Hepatocyte (in vitro differentiated cells): ENCODE results near the gene IFT43. TPM values are rescaled to one million over a fixed set of nuclear protein-coding genes. Genes with fewer than 3 reads are reported as not detected.

Source experiments
- DNase-seq: peaks from one replicate; pipeline ENCODE4 v3.0.0-alpha.2; 2016; ENCODE audit warnings: low spot score
- H2AFZ ChIP-seq: fragments of 200-600 bp; sonication (generic); 2 replicates; pipeline ENCODE4 v1.6.0; 2016; ENCODE audit warnings: antibody characterized with exemption, mild to moderate bottlenecking
- H3K27ac ChIP-seq: fragments of 200-600 bp; sonication (generic); 2 replicates; pipeline ENCODE4 v1.5.1; 2016; ENCODE audit warnings: mild to moderate bottlenecking
- H3K27me3 ChIP-seq: fragments of 200-600 bp; sonication (generic); 2 replicates; pipeline ENCODE4 v1.6.1; 2016
- H3K36me3 ChIP-seq: fragments of 200-600 bp; sonication (generic); replicated peaks from 2 replicates; pipeline ENCODE4 v1.5.1; 2016; ENCODE audit warnings: low read depth; ENCODE audit not compliant: insufficient read depth
- H3K4me1 ChIP-seq: fragments of 200-600 bp; sonication (generic); 2 replicates; pipeline ENCODE4 v1.5.1; 2016; ENCODE audit warnings: mild to moderate bottlenecking, moderate library complexity; ENCODE audit not compliant: insufficient read depth
- H3K4me2 ChIP-seq: fragments of 200-600 bp; sonication (generic); 2 replicates; pipeline ENCODE4 v1.6.0; 2016
- H3K4me3 ChIP-seq: fragments of 200-600 bp; sonication (generic); 2 replicates; pipeline ENCODE4 v1.5.1; 2016; ENCODE audit warnings: mild to moderate bottlenecking
- H3K79me2 ChIP-seq: fragments of 200-600 bp; sonication (generic); 2 replicates; pipeline ENCODE4 v1.6.0; 2017; ENCODE audit warnings: mild to moderate bottlenecking
- H3K9me2 ChIP-seq: fragments of 200-600 bp; sonication (generic); replicated peaks from 2 replicates; pipeline ENCODE4 v1.6.0; 2017; ENCODE audit warnings: mild to moderate bottlenecking; ENCODE audit not compliant: insufficient read depth
- H3K9me3 ChIP-seq: fragments of 200-600 bp; sonication (generic); 2 replicates; pipeline ENCODE4 v1.5.1; 2016; ENCODE audit warnings: low read depth, mild to moderate bottlenecking
- H4K20me1 ChIP-seq: fragments of 200-600 bp; sonication (generic); 2 replicates; pipeline ENCODE4 v1.6.0; 2016; ENCODE audit warnings: mild to moderate bottlenecking; ENCODE audit not compliant: insufficient read depth, poor library complexity, severe bottlenecking
- EZH2 ChIP-seq: fragments of 200-600 bp; sonication (generic); IDR thresholded peaks from 2 replicates; pipeline ENCODE4 v1.6.1; 2016; ENCODE audit warnings: antibody characterized with exemption, mild to moderate bottlenecking, borderline replicate concordance
- EZH2phosphoT487 ChIP-seq: fragments of 200-600 bp; sonication (generic); IDR thresholded peaks from one replicate; pipeline ENCODE4 v1.6.1; 2018; ENCODE audit warnings: antibody characterized with exemption, mild to moderate bottlenecking, low read depth, moderate library complexity; ENCODE audit not compliant: unreplicated experiment, severe bottlenecking
- WGBS: methylation state at CpG from one replicate; pipeline ENCODE4 v1.1.6; 2016; ENCODE audit warnings: low lambda C conversion rate; ENCODE audit errors: missing lambda C conversion rate; 5-methylcytosine and 5-hydroxymethylcytosine counted together
- polyA plus RNA-seq: library from polyadenylated mRNA; unstranded; fragments of >200 nt; fragmentation: Nextera tagmentation; extraction: Ambion mirVana; gene quantifications from 2 replicates; pipeline ENCODE4 v1.2.1, GENCODE V29; 2016
- total RNA-seq: library from RNA; depleted of rRNA; stranded (reverse); fragments of >200 nt; gene quantifications from 2 replicates; pipeline ENCODE4 v1.2.3, GENCODE V29; 2014
- TF ChIP-seq, protein P1 (sequence below): fragments of 200-600 bp; sonication (generic); IDR thresholded peaks from 2 replicates; pipeline ENCODE4 v1.5.1; 2016; ENCODE audit warnings: antibody characterized with exemption, mild to moderate bottlenecking; ENCODE audit not compliant: poor library complexity

Gene IFT43
- total and polyA plus RNA-seq, 2 experiments from 2014 or later: 31.9 to 43.2 TPM

DNA sequence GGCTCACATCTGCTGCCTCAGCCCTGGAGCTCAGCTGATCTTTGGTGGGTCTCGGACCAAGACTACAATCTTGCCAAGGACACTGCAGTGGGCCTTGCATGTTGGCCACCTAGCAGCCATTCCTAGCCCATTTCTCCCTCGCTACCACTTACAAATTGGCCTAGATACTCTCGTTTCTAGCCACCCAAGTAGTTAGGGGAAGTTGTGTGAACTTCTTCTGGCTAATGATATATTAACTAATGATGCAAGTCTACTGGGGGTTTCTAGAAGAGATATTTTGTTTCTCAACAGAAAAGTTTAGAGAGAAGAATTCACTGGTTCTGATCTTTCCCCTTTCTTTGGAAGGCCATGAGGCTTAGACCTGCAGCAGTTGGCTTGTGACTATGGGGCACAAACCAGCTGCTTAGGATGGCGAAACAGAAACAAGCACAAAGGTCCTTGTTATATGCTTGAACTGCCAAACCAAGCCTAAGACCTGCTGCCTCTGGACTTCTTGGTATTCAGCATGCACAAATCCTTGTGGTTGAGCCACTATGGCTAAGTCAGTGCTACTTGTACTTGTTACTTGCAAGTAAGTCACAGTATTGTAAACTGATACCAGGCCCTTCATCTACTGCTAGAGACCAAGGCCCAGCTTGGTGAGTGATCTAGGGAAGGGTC is 135.7 kb downstream of the IFT43 start:
- Histone ChIP-seq H3K79me2 (no peaks in the 10 kb centered on the region), H3K4me1 (no peaks in the 10 kb centered on the region), H3K9me2 (no peaks in the 10 kb centered on the region), H3K36me3 (no peaks in the 10 kb centered on the region), H3K4me2 (no peak overlapping the region), H4K20me1 (no peaks in the 10 kb centered on the region), H3K4me3 (no peak overlapping the region), H2AFZ (no peak overlapping the region), H3K27me3 (no peaks in the 10 kb centered on the region), H3K27ac (no peak overlapping the region), H3K9me3 (no peaks in the 10 kb centered on the region)
- no peak for DNase-seq
- TF ChIP-seq, protein P1, sequence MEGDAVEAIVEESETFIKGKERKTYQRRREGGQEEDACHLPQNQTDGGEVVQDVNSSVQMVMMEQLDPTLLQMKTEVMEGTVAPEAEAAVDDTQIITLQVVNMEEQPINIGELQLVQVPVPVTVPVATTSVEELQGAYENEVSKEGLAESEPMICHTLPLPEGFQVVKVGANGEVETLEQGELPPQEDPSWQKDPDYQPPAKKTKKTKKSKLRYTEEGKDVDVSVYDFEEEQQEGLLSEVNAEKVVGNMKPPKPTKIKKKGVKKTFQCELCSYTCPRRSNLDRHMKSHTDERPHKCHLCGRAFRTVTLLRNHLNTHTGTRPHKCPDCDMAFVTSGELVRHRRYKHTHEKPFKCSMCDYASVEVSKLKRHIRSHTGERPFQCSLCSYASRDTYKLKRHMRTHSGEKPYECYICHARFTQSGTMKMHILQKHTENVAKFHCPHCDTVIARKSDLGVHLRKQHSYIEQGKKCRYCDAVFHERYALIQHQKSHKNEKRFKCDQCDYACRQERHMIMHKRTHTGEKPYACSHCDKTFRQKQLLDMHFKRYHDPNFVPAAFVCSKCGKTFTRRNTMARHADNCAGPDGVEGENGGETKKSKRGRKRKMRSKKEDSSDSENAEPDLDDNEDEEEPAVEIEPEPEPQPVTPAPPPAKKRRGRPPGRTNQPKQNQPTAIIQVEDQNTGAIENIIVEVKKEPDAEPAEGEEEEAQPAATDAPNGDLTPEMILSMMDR: no peak
- WGBS: 88% methylated on average over 4 of the region's 4 CpGs

- DNase-seq: no peak
- Histone ChIP-seq H3K27me3 (no peaks in the 10 kb centered on the region), H3K79me2 (no peaks in the 10 kb centered on the region), H2AFZ (no peak overlapping the region), H3K27ac (no peak overlapping the region), H3K4me3 (no peak overlapping the region), H3K36me3 (no peaks in the 10 kb centered on the region), H3K9me3 (no peaks in the 10 kb centered on the region), H3K4me2 (no peak overlapping the region), H3K4me1 (no peaks in the 10 kb centered on the region), H4K20me1 (no peaks in the 10 kb centered on the region), H3K9me2 (no peaks in the 10 kb centered on the region)
- TF ChIP-seq, protein P1: no peak
- TF ChIP-seq EZH2 (no peak), EZH2phosphoT487 (no peak)
- WGBS: 83% methylated on average over 10 of the region's 10 CpGs
These were observed 138.1 kb downstream of the IFT43 start for GRCh38 chr14:76123426-76124225.

DNA sequence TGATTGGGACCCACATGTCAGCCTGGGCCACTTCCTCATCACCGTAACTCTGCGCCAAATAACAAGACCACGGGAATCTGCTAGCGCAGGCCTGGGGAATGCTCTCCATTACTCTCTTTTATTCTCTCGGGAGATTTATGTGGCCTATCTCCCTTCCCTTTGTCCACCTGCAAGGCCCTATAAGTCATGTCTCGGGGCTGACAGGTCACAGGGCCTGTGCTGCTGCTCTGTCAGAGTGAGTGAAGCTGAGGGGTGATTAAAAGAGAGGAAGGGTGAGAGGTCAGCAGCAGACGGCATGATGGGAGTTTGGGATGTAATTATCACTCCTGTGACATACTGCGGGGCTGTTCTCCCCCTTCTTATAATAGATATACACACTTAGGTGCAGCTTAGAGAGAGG is 139.9 kb downstream of the IFT43 start:
- TF ChIP-seq EZH2 (no peak), EZH2phosphoT487 (no peak)
- TF ChIP-seq, protein P1: no peak
- Histone ChIP-seq H3K27me3 (peaks cover 6% of the 10 kb centered on the region), H3K4me3 (no peak overlapping the region), H3K9me2 (no peaks in the 10 kb centered on the region), H3K27ac (no peak overlapping the region), H3K9me3 (no peaks in the 10 kb centered on the region), H3K4me2 (no peak overlapping the region), H3K79me2 (no peaks in the 10 kb centered on the region), H4K20me1 (no peaks in the 10 kb centered on the region), H2AFZ (no peak overlapping the region), H3K4me1 (no peaks in the 10 kb centered on the region), H3K36me3 (no peaks in the 10 kb centered on the region)
- WGBS: 89% methylated on average over 8 of the region's 8 CpGs
- no peak for DNase-seq
